CD4-positive, alpha-beta T cell (primary cell): ENCODE data around the gene CELA2B. TPM values are rescaled to one million over a fixed set of nuclear protein-coding genes. Genes with fewer than 3 reads are reported as not detected.
"Not testable (repeated sequence)": the region's sequence is repeated elsewhere in the genome, so short reads cannot be mapped to it uniquely, and the experiment has no call there.

Source experiments
- ATAC-seq: fragments of 200-7000 bp; cut with Tn5 transposase; one replicate; pipeline ENCODE4 v1.10.0; 2022; ENCODE audit warnings: mild to moderate bottlenecking; ENCODE audit not compliant: poor library complexity
- CTCF ChIA-PET: fragments of 350-600 bp; sonication (Branson Sonifier 250); formaldehyde crosslinking; loops from one replicate; lab custom pipeline; 2021; ENCODE audit warnings: antibody characterized with exemption, inconsistent platforms; lab: Charles Lee
- POLR2A ChIA-PET: fragments of 350-600 bp; sonication (Branson Sonifier 250); formaldehyde crosslinking; loops from one replicate; lab custom pipeline; 2021; ENCODE audit warnings: antibody characterized with exemption, inconsistent platforms; lab: Charles Lee
- DNase-seq, 14 experiments: peaks; one replicate each; pipeline ENCODE4 v3.0.0-alpha.2; 2013 to 2020; ENCODE audit warnings: mixed read lengths in 2 of 14
- H3K27ac ChIP-seq, 2 donors: one replicate each; pipeline versions ENCODE4 v1.5.1 to v1.7.0; 2013; ENCODE audit warnings: low read length in 2 of 2, low read depth in 1 of 2, mild to moderate bottlenecking in 1 of 2
- H3K27me3 ChIP-seq, 2 experiments: 1 replicate in 1 of 2; 2 replicates in 1 of 2; pipeline versions ENCODE4 v1.6.1 to v1.7.0; 2013; ENCODE audit warnings: low read length in 2 of 2, control low read depth in 1 of 2, mild to moderate bottlenecking in 1 of 2, moderate library complexity in 1 of 2; ENCODE audit not compliant: insufficient read depth in 2 of 2, control insufficient read depth in 1 of 2
- H3K36me3 ChIP-seq: one replicate; pipeline ENCODE4 v1.6.1; 2013; ENCODE audit warnings: low read length, control low read depth; ENCODE audit not compliant: insufficient read depth
- H3K4me1 ChIP-seq: one replicate; pipeline ENCODE4 v1.6.1; 2013; ENCODE audit warnings: low read length, control low read depth; ENCODE audit not compliant: insufficient read depth
- H3K4me3 ChIP-seq: one replicate; pipeline ENCODE4 v1.5.1; 2013; ENCODE audit warnings: mild to moderate bottlenecking, low read length, moderate library complexity
- H3K9me3 ChIP-seq, 2 experiments: 1 replicate in 1 of 2; 2 replicates in 1 of 2; pipeline versions ENCODE4 v1.6.1 to v1.7.0; 2013; ENCODE audit warnings: low read length in 2 of 2, mild to moderate bottlenecking in 2 of 2, control low read depth in 1 of 2, moderate library complexity in 1 of 2; ENCODE audit not compliant: control insufficient read depth in 1 of 2, insufficient read depth in 1 of 2
- H3K27ac Mint-ChIP-seq: one replicate; pipeline ENCODE4 v1.8.0; 2020; ENCODE audit warnings: mixed read lengths
- H3K27me3 Mint-ChIP-seq: one replicate; pipeline ENCODE4 v1.8.0; 2021; ENCODE audit warnings: mixed read lengths
- H3K36me3 Mint-ChIP-seq: one replicate; pipeline ENCODE4 v1.8.0; 2021; ENCODE audit warnings: low read depth, mixed read lengths
- H3K4me1 Mint-ChIP-seq: one replicate; pipeline ENCODE4 v1.8.0; 2021; ENCODE audit warnings: low read depth, mixed read lengths
- H3K4me3 Mint-ChIP-seq: one replicate; pipeline ENCODE4 v1.8.0; 2020; ENCODE audit warnings: mild to moderate bottlenecking, mixed read lengths
- H3K9me3 Mint-ChIP-seq: one replicate; pipeline ENCODE4 v1.8.0; 2020; ENCODE audit warnings: mixed read lengths
- intact Hi-C, 2 experiments: fragments of 100-400 bp; cut with DNase I in 1 of 2; cut with micrococcal nuclease in 1 of 2; formaldehyde crosslinking; loops; one replicate each; pipeline versions ENCODE4 v1.15.1 to v1.9.0; 2023 to 2025; cut with DNase I, micrococcal nuclease
- total RNA-seq, 174 experiments: library from RNA in 2 of 174; stranded (reverse) in 2 of 174; gene quantifications; one replicate each; pipeline ENCODE4 v1.2.3 and lab custom pipeline; 2021 to 2026
- TF ChIP-seq, protein P1 (sequence below): fragments of 200-600 bp; IDR thresholded peaks from one replicate; pipeline ENCODE4 v1.8.0; 2022; ENCODE audit warnings: antibody characterized with exemption, mild to moderate bottlenecking

The CELA2B gene
- total RNA-seq, 2 experiments from 2014 or later, result not detected

GRCh38 chr1:15455522-15455921 is 20.4 kb upstream of the CELA2B start:
- Mint-ChIP-seq H3K4me3 (no peak overlapping the region), H3K27me3 (no peaks in the 10 kb centered on the region), H3K36me3 (no peaks in the 10 kb centered on the region), H3K27ac (no peak overlapping the region), H3K4me1 (no peaks in the 10 kb centered on the region), H3K9me3 (no peaks in the 10 kb centered on the region)
- ChIA-PET POLR2A (no interaction called here), CTCF (no interaction called here)
- intact Hi-C loops, result no loop called here
- Histone ChIP-seq H3K27ac (no peak overlapping the region), H3K4me1 (no peaks in the 10 kb centered on the region), H3K27me3 (no peaks in the 10 kb centered on the region), H3K36me3 (no peaks in the 10 kb centered on the region), H3K4me3 (no peak overlapping the region), H3K9me3 (peaks cover 0 to 3% of the 10 kb centered on the region in 2 experiments)
- TF ChIP-seq, protein P1, sequence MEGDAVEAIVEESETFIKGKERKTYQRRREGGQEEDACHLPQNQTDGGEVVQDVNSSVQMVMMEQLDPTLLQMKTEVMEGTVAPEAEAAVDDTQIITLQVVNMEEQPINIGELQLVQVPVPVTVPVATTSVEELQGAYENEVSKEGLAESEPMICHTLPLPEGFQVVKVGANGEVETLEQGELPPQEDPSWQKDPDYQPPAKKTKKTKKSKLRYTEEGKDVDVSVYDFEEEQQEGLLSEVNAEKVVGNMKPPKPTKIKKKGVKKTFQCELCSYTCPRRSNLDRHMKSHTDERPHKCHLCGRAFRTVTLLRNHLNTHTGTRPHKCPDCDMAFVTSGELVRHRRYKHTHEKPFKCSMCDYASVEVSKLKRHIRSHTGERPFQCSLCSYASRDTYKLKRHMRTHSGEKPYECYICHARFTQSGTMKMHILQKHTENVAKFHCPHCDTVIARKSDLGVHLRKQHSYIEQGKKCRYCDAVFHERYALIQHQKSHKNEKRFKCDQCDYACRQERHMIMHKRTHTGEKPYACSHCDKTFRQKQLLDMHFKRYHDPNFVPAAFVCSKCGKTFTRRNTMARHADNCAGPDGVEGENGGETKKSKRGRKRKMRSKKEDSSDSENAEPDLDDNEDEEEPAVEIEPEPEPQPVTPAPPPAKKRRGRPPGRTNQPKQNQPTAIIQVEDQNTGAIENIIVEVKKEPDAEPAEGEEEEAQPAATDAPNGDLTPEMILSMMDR, result no peak
- ATAC-seq, result no peak
- DNase-seq, result no peak

GRCh38 chr1:15456313-15456954 is 19.5 kb upstream of the CELA2B start, which contains the start of gene CELA2A:
Gene CELA2A (plus strand): TSS chr1:15456732. CDS start chr1:15456754, 22 bp downstream.
- no peaks in the 10 kb centered on the region for H3K4me1 ChIP-seq
- no peaks in the 10 kb centered on the region for H3K27me3 Mint-ChIP-seq
- ATAC-seq (no peak), DNase-seq (no peak)
- H3K27ac ChIP-seq, result no peak within 1 kb of the TSS
- ChIA-PET CTCF (no interaction called here), POLR2A (no interaction called here)
- H3K4me1 Mint-ChIP-seq, result no peaks in the 10 kb centered on the region
- no peak within 1 kb of the TSS for H3K27ac Mint-ChIP-seq
- no peaks in the 10 kb centered on the region for H3K36me3 ChIP-seq
- H3K4me3 Mint-ChIP-seq, result no peak within 1 kb of the TSS
- H3K9me3 Mint-ChIP-seq, result no peaks in the 10 kb centered on the region
- TF ChIP-seq, protein P1, result no peak
- H3K9me3 ChIP-seq, result peaks cover 0 to 3% of the 10 kb centered on the region in 2 experiments
- no peaks in the 10 kb centered on the region for H3K36me3 Mint-ChIP-seq
- H3K27me3 ChIP-seq, result no peaks in the 10 kb centered on the region
- no peak within 1 kb of the TSS for H3K4me3 ChIP-seq
- intact Hi-C loops, result no loop called here

DNA sequence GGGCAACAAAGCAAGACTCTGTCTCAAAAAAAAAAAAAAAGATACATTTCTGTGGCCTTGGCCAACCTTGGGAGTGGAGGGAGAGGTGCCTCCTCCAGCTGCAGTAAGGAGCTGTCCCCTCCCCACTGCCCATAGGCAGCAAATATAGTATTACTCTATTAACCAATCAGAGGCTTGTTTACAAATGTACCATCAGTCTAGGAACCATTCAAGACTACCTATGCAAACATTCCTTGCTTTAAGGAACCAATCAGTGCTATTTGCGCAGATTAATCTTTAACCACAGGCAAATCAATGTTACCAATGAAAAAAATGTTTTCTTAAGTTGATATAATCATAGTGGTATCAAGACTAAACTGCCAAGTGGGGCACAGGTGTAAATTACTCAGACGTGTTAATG is 18.3 kb upstream of the CELA2B start:
- H3K9me3 ChIP-seq, result no peaks in the 10 kb centered on the region
- no peaks in the 10 kb centered on the region for H3K36me3 Mint-ChIP-seq
- intact Hi-C loops, result no loop called here
- TF ChIP-seq, protein P1, result no peak
- no peak for DNase-seq
- H3K4me1 ChIP-seq, result no peaks in the 10 kb centered on the region
- H3K27me3 ChIP-seq, result no peaks in the 10 kb centered on the region
- H3K27ac Mint-ChIP-seq, result no peak overlapping the region
- H3K4me3 Mint-ChIP-seq, result no peak overlapping the region
- no peak overlapping the region for H3K4me3 ChIP-seq
- H3K27me3 Mint-ChIP-seq, result no peaks in the 10 kb centered on the region
- no peak overlapping the region for H3K27ac ChIP-seq
- no peaks in the 10 kb centered on the region for H3K4me1 Mint-ChIP-seq
- ATAC-seq, result no peak
- H3K9me3 Mint-ChIP-seq, result no peaks in the 10 kb centered on the region
- H3K36me3 ChIP-seq, result no peaks in the 10 kb centered on the region
- ChIA-PET CTCF (no interaction called here), POLR2A (no interaction called here)

GRCh38 chr1:15458388-15458787 is 17.5 kb upstream of the CELA2B start:
- POLR2A ChIA-PET, H3K27ac Mint-ChIP-seq, H3K4me1 ChIP-seq, H3K27me3 Mint-ChIP-seq, H3K36me3 Mint-ChIP-seq, DNase-seq, H3K36me3 ChIP-seq, H3K27me3 ChIP-seq, H3K4me3 ChIP-seq, H3K27ac ChIP-seq, H3K9me3 Mint-ChIP-seq, H3K4me1 Mint-ChIP-seq, intact Hi-C loops, H3K9me3 ChIP-seq, H3K4me3 Mint-ChIP-seq, CTCF ChIA-PET, ATAC-seq: not testable (repeated sequence)
